GM12872 (cell line): ENCODE data around the gene LSM14A.

Source experiments
- CTCF ChIP-seq: IDR thresholded peaks from 3 replicates; pipeline ENCODE4 v1.5.1; 2011; ENCODE audit warnings: low read depth, mild to moderate bottlenecking, low read length, moderate library complexity; ENCODE audit not compliant: insufficient read depth

LSM14A gene

DNA sequence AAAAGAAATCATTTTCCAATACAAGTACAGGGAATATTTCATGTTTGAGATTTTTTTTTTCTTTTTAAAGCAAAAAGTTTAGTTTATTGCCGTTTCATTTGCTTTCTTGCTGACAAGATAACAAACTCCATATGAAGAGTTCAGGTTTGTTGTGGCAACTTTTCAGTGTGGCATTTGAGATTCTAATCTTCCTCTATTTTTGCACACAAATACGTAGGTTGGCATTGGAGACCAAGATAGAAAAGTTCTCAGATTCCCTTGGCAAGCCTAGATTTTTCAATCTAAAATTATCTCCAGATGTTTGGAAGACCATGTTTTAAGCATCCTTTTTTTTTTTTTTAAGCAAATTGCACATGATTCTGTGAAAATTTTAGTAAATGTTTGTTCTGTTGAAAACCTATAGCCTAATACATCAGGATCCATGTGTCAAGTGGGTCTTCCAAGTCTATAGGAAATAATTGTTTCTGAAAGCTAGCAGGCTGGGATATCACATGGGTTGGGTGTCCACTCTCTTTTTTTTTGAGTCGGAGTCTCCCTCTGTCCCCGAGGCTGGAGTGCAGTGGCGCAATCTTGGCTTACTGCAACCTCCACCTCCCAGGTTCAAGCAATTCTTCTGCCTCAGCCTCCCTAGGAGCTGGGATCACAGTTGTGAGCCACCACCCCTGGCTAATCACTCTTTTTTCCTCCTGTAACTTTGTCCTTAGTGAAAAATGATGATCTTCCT is 84.7 kb downstream of the LSM14A start:
- TF ChIP-seq CTCF: no peak

GRCh38 chr19:34257559-34257924 is 85.2 kb downstream of the LSM14A start:
- no peak for TF ChIP-seq CTCF

DNA sequence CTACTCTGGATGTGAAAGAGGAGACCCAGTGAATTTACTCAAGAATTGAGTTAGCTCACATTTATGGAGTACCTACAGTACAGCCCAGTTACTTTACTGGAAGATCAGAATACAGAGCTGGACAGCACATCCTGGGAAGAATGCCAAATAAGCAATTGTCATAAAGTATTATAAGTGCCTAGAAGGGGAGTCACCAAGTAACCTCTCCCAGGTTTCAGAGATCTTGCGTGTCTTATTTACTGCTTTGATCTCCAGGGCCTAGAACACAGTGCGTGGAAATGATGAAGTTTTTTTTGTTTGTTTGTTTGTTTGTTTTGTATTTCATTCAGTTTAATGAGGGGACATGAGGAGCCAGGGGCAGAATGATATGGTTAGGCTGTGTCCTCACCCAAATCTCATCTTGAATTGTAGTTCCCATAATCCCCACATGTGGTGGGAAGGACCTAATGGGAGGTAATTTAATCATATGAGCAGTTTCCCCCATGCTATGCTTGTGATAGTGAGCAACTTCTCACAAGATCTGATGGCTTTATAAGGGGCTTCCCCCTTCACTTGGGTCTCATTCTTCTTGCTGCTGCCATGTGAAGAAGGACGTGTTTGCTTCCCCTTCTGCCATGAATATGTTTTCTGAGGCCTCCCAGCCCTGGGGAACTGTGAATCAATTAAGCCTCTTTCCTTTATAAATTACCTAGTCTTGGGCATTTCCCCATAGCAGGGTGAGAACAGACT is 87.2 kb downstream of the LSM14A start:
- no peak for TF ChIP-seq CTCF

GRCh38 chr19:34260771-34261173 is 88.5 kb downstream of the LSM14A start:
- no peak for TF ChIP-seq CTCF

DNA sequence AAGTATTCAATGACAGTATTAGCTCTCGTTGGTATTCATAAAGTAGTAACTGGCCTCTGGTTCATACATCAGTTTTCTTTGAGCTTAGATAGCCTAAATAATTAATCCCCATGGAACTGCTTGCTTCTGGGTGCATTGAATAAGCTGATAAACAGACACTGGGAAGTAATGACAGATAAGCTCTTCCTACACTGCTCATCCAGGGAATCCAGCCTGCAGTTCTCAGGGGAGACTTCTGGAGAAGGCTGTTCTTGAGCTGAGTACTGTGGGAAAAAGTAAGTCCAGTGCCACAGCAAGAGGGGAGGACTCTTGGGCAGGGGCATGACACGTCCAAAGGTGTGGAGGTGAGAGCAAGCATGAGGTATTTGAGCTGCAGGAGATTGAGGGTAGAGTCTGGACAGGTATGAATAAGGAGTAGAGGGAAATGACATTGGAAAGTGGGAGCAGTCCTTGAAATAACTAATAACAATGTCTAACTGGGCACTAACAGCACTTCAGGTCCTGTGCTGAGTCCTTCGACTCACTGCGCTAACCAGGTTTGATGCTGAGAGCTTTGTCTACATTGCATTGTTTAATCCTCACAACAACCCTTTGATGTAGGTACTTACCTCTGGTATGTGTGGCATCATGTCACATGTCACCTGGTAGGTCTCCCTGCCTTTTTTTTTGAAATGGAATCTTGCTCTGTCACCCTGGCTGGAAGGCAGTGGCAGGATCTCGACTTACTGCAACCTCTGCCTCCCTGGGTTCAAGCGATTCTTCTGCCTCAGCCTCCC is 89.2 kb downstream of the LSM14A start:
- no peak for TF ChIP-seq CTCF

- no peak for TF ChIP-seq CTCF
Observed at GRCh38 chr19:34263745-34264237, 91.5 kb downstream of the LSM14A start.

DNA sequence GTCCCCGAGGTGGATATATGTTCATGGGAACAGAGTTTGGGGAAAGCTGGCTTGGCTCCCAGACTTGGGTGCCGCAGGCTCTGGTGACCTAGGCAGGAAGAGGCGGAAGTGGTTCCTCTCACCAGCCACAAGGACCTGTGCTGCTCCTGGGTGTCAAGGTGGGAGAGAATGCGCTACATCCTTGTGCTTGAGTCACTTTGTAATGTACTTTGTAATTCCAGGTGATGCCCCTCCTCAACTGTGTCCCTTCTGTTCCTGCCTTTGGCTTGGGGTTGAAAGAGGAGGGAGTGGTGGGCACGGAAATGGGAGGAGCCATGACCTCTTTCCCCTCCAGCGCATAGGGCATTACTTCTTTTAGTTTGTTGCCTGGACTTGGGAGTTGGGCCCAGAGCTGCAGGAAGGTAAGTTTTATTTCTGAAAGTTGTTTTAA is 92.9 kb downstream of the LSM14A start:
- no peak for TF ChIP-seq CTCF
